SK-N-SH (cell line): ENCODE measurements around the gene SLC13A4.

Source experiments
- MXI1 ChIP-seq: IDR thresholded peaks from 2 replicates; pipeline ENCODE4 v1.6.1; 2012; ENCODE audit warnings: mild to moderate bottlenecking, low read depth, low read length, improper control_type of control experiment
- TAF1 ChIP-seq: IDR thresholded peaks from 2 replicates; pipeline ENCODE4 v1.6.1; 2012; ENCODE audit warnings: low read depth, mild to moderate bottlenecking, low read length, moderate library complexity, borderline replicate concordance
- TCF12 ChIP-seq: IDR thresholded peaks from 2 replicates; pipeline ENCODE4 v1.4.0; 2012
- TF ChIP-seq, protein P1 (sequence below): fragments of 200-600 bp; sonication (generic); IDR thresholded peaks from 2 replicates; pipeline ENCODE4 v1.6.1; 2017; ENCODE audit warnings: antibody characterized with exemption, mild to moderate bottlenecking, moderate library complexity
- TF ChIP-seq, protein P2 (sequence below): IDR thresholded peaks from 2 replicates; pipeline ENCODE4 v1.4.0; 2012; ENCODE audit warnings: low read depth, borderline replicate concordance
- TF ChIP-seq, protein P3 (sequence below): IDR thresholded peaks from 2 replicates; pipeline ENCODE4 v1.4.0; 2012; ENCODE audit warnings: low read depth
- TF ChIP-seq, protein P4 (sequence below): IDR thresholded peaks from 2 replicates; pipeline ENCODE4 v1.6.1; 2012; ENCODE audit warnings: mild to moderate bottlenecking, low read depth, low read length, moderate library complexity

DNA sequence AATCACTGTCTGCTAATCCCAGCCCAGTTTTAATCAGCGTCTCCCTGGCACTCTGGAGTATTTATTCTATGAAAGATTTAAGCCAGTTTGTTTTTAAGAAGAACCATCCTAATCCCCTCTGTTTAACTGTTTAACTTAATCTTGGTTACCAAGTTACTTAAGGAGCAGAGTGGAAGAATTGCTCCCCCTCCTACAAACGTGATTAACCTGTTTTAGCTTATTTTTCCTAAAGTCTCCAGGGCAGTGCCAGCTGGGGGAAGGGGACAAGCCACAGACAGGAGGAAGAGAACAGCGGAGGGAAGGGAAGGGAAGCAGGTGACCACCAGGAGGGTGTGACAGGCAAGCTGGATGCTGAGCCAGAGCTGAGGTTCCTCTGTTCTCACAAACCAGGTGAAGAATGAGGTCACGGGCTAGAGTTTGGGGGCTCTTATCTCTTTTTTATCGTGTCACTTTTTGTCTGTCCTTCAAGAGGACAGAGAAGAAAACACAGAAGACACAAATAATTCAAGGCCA is 1.7 kb downstream of the SLC13A4 start:
- TF ChIP-seq, protein P1, sequence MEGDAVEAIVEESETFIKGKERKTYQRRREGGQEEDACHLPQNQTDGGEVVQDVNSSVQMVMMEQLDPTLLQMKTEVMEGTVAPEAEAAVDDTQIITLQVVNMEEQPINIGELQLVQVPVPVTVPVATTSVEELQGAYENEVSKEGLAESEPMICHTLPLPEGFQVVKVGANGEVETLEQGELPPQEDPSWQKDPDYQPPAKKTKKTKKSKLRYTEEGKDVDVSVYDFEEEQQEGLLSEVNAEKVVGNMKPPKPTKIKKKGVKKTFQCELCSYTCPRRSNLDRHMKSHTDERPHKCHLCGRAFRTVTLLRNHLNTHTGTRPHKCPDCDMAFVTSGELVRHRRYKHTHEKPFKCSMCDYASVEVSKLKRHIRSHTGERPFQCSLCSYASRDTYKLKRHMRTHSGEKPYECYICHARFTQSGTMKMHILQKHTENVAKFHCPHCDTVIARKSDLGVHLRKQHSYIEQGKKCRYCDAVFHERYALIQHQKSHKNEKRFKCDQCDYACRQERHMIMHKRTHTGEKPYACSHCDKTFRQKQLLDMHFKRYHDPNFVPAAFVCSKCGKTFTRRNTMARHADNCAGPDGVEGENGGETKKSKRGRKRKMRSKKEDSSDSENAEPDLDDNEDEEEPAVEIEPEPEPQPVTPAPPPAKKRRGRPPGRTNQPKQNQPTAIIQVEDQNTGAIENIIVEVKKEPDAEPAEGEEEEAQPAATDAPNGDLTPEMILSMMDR = no peak
- TF ChIP-seq MXI1 (no peak), TAF1 (no peak), TCF12 (no peak)
- TF ChIP-seq, protein P2, sequence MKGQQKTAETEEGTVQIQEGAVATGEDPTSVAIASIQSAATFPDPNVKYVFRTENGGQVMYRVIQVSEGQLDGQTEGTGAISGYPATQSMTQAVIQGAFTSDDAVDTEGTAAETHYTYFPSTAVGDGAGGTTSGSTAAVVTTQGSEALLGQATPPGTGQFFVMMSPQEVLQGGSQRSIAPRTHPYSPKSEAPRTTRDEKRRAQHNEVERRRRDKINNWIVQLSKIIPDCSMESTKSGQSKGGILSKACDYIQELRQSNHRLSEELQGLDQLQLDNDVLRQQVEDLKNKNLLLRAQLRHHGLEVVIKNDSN = no peak
- TF ChIP-seq, protein P3, sequence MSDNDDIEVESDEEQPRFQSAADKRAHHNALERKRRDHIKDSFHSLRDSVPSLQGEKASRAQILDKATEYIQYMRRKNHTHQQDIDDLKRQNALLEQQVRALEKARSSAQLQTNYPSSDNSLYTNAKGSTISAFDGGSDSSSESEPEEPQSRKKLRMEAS = no peak
- TF ChIP-seq, protein P4, sequence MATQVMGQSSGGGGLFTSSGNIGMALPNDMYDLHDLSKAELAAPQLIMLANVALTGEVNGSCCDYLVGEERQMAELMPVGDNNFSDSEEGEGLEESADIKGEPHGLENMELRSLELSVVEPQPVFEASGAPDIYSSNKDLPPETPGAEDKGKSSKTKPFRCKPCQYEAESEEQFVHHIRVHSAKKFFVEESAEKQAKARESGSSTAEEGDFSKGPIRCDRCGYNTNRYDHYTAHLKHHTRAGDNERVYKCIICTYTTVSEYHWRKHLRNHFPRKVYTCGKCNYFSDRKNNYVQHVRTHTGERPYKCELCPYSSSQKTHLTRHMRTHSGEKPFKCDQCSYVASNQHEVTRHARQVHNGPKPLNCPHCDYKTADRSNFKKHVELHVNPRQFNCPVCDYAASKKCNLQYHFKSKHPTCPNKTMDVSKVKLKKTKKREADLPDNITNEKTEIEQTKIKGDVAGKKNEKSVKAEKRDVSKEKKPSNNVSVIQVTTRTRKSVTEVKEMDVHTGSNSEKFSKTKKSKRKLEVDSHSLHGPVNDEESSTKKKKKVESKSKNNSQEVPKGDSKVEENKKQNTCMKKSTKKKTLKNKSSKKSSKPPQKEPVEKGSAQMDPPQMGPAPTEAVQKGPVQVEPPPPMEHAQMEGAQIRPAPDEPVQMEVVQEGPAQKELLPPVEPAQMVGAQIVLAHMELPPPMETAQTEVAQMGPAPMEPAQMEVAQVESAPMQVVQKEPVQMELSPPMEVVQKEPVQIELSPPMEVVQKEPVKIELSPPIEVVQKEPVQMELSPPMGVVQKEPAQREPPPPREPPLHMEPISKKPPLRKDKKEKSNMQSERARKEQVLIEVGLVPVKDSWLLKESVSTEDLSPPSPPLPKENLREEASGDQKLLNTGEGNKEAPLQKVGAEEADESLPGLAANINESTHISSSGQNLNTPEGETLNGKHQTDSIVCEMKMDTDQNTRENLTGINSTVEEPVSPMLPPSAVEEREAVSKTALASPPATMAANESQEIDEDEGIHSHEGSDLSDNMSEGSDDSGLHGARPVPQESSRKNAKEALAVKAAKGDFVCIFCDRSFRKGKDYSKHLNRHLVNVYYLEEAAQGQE = no peak
